Gastroesophageal sphincter (tissue), 4 donors: ENCODE results near the gene NR1H2. TPM values are rescaled to one million over a fixed set of nuclear protein-coding genes. Genes with fewer than 3 reads are reported as not detected.
"Not testable (repeated sequence)": the region's sequence is repeated elsewhere in the genome, so short reads cannot be mapped to it uniquely, and the experiment has no call there.

Source experiments
- ATAC-seq: fragments of 150-250 bp; one replicate; pipeline ENCODE4 v1.9.1; 2016; ENCODE audit warnings: mild to moderate bottlenecking, moderate library complexity
- H3K27ac ChIP-seq, 4 donors: fragments of 200-600 bp; sonication (generic) in 3 of 4; 1 replicate in 3 of 4; 2 replicates in 1 of 4; pipeline ENCODE4 v1.5.1; 2016 to 2019
- H3K27me3 ChIP-seq: fragments of 200-600 bp; sonication (generic); one replicate; pipeline ENCODE4 v1.5.1; 2019
- H3K36me3 ChIP-seq, 2 donors: fragments of 200-600 bp; sonication (generic); one replicate each; pipeline ENCODE4 v1.5.1; 2019; ENCODE audit warnings: control low read depth in 1 of 2
- H3K4me1 ChIP-seq, 3 donors: fragments of 200-600 bp; sonication (generic); 1 replicate in 2 of 3; 2 replicates in 1 of 3; pipeline ENCODE4 v1.5.1; 2016 to 2019; ENCODE audit warnings: control low read depth in 2 of 3
- H3K4me3 ChIP-seq, 2 donors: fragments of 200-600 bp; sonication (generic); one replicate each; pipeline ENCODE4 v1.5.1; 2019; ENCODE audit warnings: mild to moderate bottlenecking in 1 of 2, moderate library complexity in 1 of 2
- H3K9me3 ChIP-seq, 3 donors: fragments of 200-600 bp; sonication (generic); one replicate each; pipeline ENCODE4 v1.5.1; 2017 to 2019; ENCODE audit warnings: control low read depth in 2 of 3
- EP300 ChIP-seq: sonication (generic); formaldehyde crosslinking; IDR thresholded peaks from one replicate; pipeline ENCODE4 v1.6.1; 2017; ENCODE audit warnings: antibody characterized with exemption, mild to moderate bottlenecking
- POLR2A ChIP-seq, 2 donors: fragments of 450-650 bp; IDR thresholded peaks; one replicate each; pipeline ENCODE4 v1.6.1; 2017; ENCODE audit warnings: antibody characterized with exemption in 2 of 2, mild to moderate bottlenecking in 2 of 2, moderate library complexity in 1 of 2
- POLR2AphosphoS5 ChIP-seq: sonication (generic); formaldehyde crosslinking; IDR thresholded peaks from one replicate; pipeline ENCODE4 v1.6.1; 2017; ENCODE audit warnings: antibody characterized with exemption
- WGBS, 2 donors: methylation state at CpG; one replicate each; pipeline ENCODE4 v1.1.5; 2018; ENCODE audit warnings: low coverage in 1 of 2; 5-methylcytosine and 5-hydroxymethylcytosine counted together
- total RNA-seq, 4 donors: library from RNA; depleted of rRNA; stranded (reverse); fragments of >200 nt; gene quantifications; one replicate each; pipeline ENCODE4 v1.1.0, GENCODE V29; 2016
- TF ChIP-seq, protein P1 (sequence below), 4 experiments: fragments of 200-600 bp in 2 of 4; fragments of 450-650 bp in 2 of 4; sonication (generic) in 1 of 4; IDR thresholded peaks; one replicate each; pipeline ENCODE4 v1.5.1; 2017 to 2019; ENCODE audit warnings: antibody characterized with exemption in 4 of 4, mild to moderate bottlenecking in 2 of 4, moderate library complexity in 2 of 4

Gene NR1H2
- total RNA-seq, 4 donors from 2014 or later = 138 to 191 (median 145) TPM

DNA sequence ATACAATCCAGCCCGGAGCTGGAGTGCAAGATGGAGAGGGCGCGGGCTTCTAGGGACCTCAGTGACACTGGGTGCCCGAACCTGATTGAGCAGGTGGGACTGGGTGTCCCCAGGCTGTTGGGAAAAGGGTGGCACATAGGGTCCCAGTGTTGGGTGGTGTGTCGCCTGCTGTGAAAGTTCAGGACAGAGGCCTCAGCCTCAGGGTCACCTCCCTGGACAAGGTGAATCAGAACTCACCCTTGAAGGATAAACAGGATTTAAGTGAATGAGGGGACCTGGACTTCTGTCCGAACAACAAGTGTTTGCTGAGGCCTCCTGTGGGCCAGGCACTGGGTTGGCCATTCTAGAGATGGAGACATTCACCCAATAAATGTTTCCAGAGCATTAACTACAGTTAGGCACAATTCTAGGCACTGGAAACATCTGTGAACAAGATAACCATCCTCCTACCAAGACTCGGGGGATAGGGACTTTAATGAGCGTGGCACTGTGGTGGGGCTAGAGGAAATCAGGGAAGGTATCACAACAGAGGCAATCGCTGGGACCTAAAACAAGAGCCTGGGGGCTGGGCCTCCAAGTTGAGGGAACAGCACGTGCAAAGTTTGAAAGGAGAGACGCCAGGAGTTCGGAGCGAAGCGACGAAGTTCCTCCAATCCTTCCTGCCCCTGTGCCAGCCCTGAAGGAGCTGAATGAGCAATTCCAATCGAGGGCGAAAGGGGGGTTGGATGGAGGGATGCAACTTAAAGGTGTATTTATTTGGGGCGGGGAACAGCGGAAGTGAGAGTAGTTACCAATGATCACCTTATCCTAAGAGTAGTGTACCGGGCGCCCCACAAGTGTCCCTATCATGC lies 7.0 kb downstream of the NR1H2 start:
- no peak for TF ChIP-seq POLR2AphosphoS5
- peaks cover 0 to 59% of the 10 kb centered on the region in 2 donors for H3K36me3 ChIP-seq
- peaks cover 0 to 37% (median 7%) of the 10 kb centered on the region in 3 donors for H3K4me1 ChIP-seq
- peak overlapping the region; percentile 45 to 93 (median 88) for H3K27ac ChIP-seq
- no peaks in the 10 kb centered on the region for H3K9me3 ChIP-seq
- 17 to 29% methylated on average over 5 to 14 of the region's 21 CpGs for WGBS, 2 donors
- H3K4me3 ChIP-seq = peak overlapping the region; percentile 46 to 79
- no peak for ATAC-seq
- no peaks in the 10 kb centered on the region for H3K27me3 ChIP-seq

DNA sequence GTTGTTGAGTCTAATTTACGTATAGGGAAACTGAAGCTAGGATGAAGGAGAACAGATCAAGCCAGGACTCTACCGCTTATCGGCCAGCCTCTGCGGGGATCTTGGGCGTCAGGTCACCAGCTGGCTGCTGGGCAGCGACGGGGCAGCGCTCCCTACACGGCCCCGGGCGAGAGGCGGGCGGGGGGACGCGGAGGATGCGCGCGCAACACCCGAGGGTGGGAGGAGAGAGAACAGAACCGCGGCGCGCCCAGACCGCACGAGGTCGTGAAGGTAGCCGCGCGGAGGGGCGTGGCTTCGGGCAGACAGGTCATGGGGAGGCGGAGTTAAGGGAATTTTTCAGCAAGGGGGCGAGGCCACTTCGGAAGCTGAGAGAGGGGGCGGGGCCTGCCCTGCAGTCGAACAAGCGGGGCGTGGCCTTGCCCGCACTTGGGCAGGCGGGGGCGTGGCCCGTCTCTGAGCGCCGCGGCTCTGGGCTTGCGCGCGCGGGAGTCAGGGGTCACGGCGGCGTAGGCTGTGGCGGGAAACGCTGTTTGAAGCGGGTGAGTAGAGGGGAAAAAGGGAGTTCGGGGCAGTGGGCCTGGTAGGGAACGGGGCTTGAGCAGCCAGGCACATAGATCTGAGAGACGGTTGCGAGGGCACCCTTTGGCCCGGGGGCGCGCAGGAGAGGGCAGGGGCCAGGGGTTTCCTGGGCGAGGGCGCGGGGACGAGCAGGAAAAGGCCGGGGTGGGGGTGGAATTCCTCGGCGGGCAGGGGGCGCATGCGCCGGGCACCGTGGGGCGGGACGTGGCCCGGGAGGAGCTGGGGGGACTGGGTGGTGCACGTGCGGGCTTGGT lies 7.8 kb downstream of the NR1H2 start, which contains the start of gene POLD1:
Gene POLD1, plus strand, starts transcription at position 496 of the 833 bp plus-strand sequence. CDS start 14,505 bp downstream, outside the sequence.
- H3K27ac ChIP-seq = peak within 1 kb of the TSS; percentile 45 to 93 (median 88)
- no peaks in the 10 kb centered on the region for H3K9me3 ChIP-seq
- H3K36me3 ChIP-seq = peaks cover 0 to 51% of the 10 kb centered on the region in 2 donors
- no peaks in the 10 kb centered on the region for H3K27me3 ChIP-seq
- H3K4me1 ChIP-seq = peaks cover 0 to 37% (median 7%) of the 10 kb centered on the region in 3 donors
- peak; percentile 74 for TF ChIP-seq POLR2AphosphoS5
- TF ChIP-seq EP300 = no peak
- TF ChIP-seq POLR2A (IDR thresholded peaks at IDR 0.05) = peak; percentile 9 to 27
- ATAC-seq = peak; percentile 94
- WGBS, 2 donors = 0 to 2% methylated on average over 3 to 19 of the region's 78 CpGs
- H3K4me3 ChIP-seq = peak within 1 kb of the TSS; percentile 46 to 79

GRCh38 chr19:50384685-50385535 lies 8.7 kb downstream of the NR1H2 start:
- H3K9me3 ChIP-seq = no peaks in the 10 kb centered on the region
- H3K27ac ChIP-seq = peak overlapping the region; percentile 32 to 93 (median 88)
- ATAC-seq = no peak
- H3K4me3 ChIP-seq = peak overlapping the region; percentile 46 to 79
- peaks cover 0 to 43% of the 10 kb centered on the region in 2 donors for H3K36me3 ChIP-seq
- WGBS, 2 donors = 8 to 16% methylated on average over 15 to 18 of the region's 26 CpGs
- H3K27me3 ChIP-seq = no peaks in the 10 kb centered on the region
- peaks cover 0 to 32% (median 7%) of the 10 kb centered on the region in 3 donors for H3K4me1 ChIP-seq
- TF ChIP-seq EP300 = no peak
- TF ChIP-seq POLR2A (IDR thresholded peaks at IDR 0.05) = no peak
- TF ChIP-seq POLR2AphosphoS5 = no peak
- TF ChIP-seq, protein P1, sequence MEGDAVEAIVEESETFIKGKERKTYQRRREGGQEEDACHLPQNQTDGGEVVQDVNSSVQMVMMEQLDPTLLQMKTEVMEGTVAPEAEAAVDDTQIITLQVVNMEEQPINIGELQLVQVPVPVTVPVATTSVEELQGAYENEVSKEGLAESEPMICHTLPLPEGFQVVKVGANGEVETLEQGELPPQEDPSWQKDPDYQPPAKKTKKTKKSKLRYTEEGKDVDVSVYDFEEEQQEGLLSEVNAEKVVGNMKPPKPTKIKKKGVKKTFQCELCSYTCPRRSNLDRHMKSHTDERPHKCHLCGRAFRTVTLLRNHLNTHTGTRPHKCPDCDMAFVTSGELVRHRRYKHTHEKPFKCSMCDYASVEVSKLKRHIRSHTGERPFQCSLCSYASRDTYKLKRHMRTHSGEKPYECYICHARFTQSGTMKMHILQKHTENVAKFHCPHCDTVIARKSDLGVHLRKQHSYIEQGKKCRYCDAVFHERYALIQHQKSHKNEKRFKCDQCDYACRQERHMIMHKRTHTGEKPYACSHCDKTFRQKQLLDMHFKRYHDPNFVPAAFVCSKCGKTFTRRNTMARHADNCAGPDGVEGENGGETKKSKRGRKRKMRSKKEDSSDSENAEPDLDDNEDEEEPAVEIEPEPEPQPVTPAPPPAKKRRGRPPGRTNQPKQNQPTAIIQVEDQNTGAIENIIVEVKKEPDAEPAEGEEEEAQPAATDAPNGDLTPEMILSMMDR (IDR thresholded peaks at IDR 0.05) = no peak

DNA sequence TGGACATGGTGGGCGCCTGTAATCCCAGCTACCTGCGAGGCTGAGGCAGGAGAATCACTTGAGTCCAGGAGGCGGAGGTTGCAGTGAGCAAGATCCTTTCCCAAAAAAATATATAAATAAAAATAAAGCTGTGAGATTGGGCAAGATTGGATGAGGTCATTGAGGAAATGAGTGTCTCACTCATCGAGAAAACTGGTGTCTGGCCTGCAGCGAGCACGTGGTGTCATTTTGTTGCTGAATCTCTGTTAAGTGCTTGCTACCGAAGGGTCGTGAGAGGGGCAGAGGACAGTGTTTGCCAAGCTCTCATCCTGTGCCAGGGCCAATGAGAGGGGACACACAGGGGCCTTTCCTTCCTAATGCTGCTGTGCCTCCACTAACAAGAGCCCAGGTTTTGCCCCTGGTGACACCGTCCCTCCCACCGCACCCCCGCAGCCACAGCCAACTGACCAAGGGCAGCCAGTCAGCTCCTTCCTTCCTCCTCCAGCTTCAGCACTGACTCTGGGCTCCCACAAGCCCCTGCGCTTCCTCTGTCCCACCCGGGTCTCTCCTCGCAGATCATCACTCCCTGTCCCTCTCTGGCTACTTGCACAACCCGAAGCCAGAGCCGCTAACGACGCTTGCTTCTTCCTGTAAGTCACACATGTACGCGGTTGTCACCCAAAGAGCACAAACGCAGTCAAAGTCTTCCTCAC lies 11.1 kb downstream of the NR1H2 start:
- no peak for TF ChIP-seq POLR2A (IDR thresholded peaks at IDR 0.05)
- TF ChIP-seq POLR2AphosphoS5 = no peak
- TF ChIP-seq, protein P1 (IDR thresholded peaks at IDR 0.05) = no peak
- no peak for TF ChIP-seq EP300
- Histone ChIP-seq H3K4me3 (no peak overlapping the region), H3K27ac (no peak overlapping the region), H3K27me3 (no peaks in the 10 kb centered on the region), H3K36me3 (peaks cover 0 to 24% of the 10 kb centered on the region in 2 donors), H3K9me3 (no peaks in the 10 kb centered on the region), H3K4me1 (peaks cover 0 to 24% (median 7%) of the 10 kb centered on the region in 3 donors)
- ATAC-seq = no peak
- 75 to 91% methylated on average over 13 to 19 of the region's 21 CpGs for whole genome bisulfite sequencing, 2 donors

DNA sequence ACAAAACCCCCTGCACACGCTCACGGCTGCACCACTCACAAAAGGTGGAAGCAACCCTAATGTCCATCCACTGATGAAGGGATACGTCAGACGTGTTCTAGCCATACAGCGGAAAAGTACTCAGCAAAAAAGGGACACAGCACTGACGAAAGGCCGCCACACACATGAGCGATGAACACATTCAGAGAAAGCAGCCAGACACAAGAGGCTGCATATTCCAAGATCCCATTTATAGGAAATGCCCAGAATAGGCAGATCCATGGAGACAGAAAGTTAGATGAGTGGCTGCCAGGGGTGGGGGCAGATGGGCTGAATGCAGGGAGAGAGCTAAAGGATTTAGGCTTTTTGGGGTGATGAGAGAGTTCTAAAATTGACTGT lies 11.6 kb downstream of the NR1H2 start:
- Histone ChIP-seq H3K9me3 (no peaks in the 10 kb centered on the region), H3K4me3 (no peak overlapping the region), H3K36me3 (peaks cover 0 to 18% of the 10 kb centered on the region in 2 donors), H3K27ac (no peak overlapping the region), H3K27me3 (no peaks in the 10 kb centered on the region), H3K4me1 (peaks cover 0 to 24% (median 7%) of the 10 kb centered on the region in 3 donors)
- 88 to 95% methylated on average over 3 to 4 of the region's 8 CpGs for WGBS, 2 donors
- TF ChIP-seq, protein P1 (IDR thresholded peaks at IDR 0.05) = no peak
- TF ChIP-seq EP300 (no peak), POLR2AphosphoS5 (no peak)
- no peak for ATAC-seq

DNA sequence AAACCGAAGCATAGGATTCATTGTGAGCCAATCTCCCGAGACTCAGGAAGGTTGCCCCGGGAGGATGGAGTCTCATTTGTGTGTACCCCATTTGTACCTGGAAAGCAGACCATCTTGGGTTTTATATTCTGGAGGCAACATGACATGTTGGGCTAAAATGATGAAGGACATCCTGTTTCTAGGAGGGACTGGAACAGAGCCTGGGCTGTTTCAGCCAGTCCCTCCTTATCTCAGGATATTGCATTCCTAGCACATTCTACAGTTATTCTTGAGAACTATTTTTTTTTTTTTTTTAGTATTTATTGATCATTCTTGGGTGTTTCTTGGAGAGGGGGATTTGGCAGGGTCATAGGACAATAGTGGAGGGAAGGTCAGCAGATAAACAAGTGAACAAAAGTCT lies 14.0 kb downstream of the NR1H2 start:
- not testable (repeated sequence) for ATAC-seq, H3K9me3 ChIP-seq

GRCh38 chr19:50390952-50391351 lies 14.7 kb downstream of the NR1H2 start:
- H3K27me3 ChIP-seq, ATAC-seq, H3K9me3 ChIP-seq, H3K4me1 ChIP-seq, H3K4me3 ChIP-seq, H3K27ac ChIP-seq: not testable (repeated sequence)
- no CpG with 5 or more reads among the region's 23 CpGs for WGBS, 2 donors
- H3K36me3 ChIP-seq = peaks cover 0 to 18% of the 10 kb centered on the region in 2 donors

More for the DNA sequence above, 14.0 kb downstream of the NR1H2 start:
- H3K27ac ChIP-seq, H3K4me3 ChIP-seq, H3K27me3 ChIP-seq, H3K4me1 ChIP-seq: not testable (repeated sequence)
- WGBS, 2 donors = 94 to 100% methylated on average over 3 of the region's 3 CpGs
- H3K36me3 ChIP-seq = peaks cover 0 to 18% of the 10 kb centered on the region in 2 donors
